Measurements from ENCODE around the gene CRIP2. TPM values are rescaled to one million over a fixed set of nuclear protein-coding genes. Genes with fewer than 3 reads are reported as not detected.

CRIP2 gene
- total and polyA plus RNA-seq, 2 experiments from 2014 or later, result 3.4 to 9.6 TPM

DNA sequence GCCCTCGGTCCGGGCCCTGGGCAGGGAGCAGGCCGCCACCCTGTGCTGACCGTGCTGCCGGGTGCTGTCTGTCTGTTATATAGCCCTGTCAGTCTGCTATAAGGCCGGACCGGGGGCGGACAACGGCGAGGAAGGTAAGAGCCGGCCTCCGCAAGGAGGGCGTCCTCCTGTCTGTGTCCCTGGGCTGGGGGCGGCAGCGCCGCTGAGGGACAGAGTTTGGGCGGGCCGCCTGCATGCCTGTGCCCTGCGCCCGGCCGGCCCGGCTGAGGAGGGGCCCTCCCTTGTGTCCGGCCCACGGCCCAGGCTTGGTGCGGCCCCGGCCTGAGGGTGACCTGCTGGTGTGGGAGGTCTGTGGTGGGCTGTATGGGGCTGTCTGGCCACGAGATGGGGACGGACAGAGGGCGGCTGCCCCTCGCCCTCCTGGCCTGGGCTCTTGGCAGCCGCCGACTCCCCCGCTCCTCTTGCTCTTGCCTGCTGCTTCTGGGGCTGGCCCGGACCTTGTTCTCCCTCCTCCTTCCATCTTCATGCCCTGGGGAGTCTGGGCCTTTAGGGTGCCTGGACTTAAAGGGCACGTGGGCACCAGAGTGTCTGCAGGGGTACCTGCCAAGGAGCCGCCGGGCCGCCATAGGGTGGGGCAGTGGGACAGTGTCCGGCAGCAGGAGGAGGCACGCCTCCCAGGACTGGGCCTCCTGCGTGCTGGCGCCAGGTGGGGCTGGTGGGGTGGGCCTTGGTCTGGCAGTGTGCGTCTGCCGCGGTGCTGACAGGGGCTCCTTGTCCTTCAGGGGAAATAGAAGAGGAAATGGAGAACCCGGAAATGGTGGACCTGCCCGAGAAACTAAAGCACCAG lies 25.1 kb upstream of the CRIP2 start:
- H3K4me2 ChIP-seq, result no peak overlapping the region
- Mint-ChIP-seq H3K4me3 (no peak overlapping the region), H3K9me3 (no peaks in the 10 kb centered on the region), H3K27ac (no peak overlapping the region), H3K36me3 (ENCODE audit: low read depth) (peaks cover 39% of the 10 kb centered on the region), H3K4me1 (0 out of 3 replicates have a peak, but pooled peaks cover 3% of the 10 kb centered on the region), H3K27me3 (ENCODE audit: insufficient read depth, low read depth, poor library complexity) (peaks cover 13% of the 10 kb centered on the region)
- no peak overlapping the region for H2AFZ ChIP-seq
- H3F3A ChIP-seq (replicated peaks; ENCODE audit: low read depth), result 0 out of 2 replicates have a peak, but pooled peaks cover 10% of the 10 kb centered on the region
- H3K27me3 ChIP-seq (ENCODE audit: insufficient read depth), result no peaks in the 10 kb centered on the region
- no peak overlapping the region for H3K4me3 ChIP-seq
- no peak for DNase-seq (ENCODE audit: low spot score)
- peaks cover 16% of the 10 kb centered on the region for H4K20me1 ChIP-seq (replicated peaks; ENCODE audit: insufficient read depth)
- ATAC-seq, result no peak
- H3K79me2 ChIP-seq (replicated peaks; ENCODE audit: insufficient read depth), result peaks cover 5% of the 10 kb centered on the region; the same call in 1 of the 2 replicates
- H3K4me1 ChIP-seq (ENCODE audit: insufficient read depth), result no peaks in the 10 kb centered on the region
- H3K36me3 ChIP-seq (ENCODE audit: insufficient read depth), result peaks cover 10% of the 10 kb centered on the region
- H3K27ac ChIP-seq (ENCODE audit: low read depth), result no peak overlapping the region
- H3K9me2 ChIP-seq (ENCODE audit: insufficient read depth), result no peaks in the 10 kb centered on the region
- TF ChIP-seq, protein P1, sequence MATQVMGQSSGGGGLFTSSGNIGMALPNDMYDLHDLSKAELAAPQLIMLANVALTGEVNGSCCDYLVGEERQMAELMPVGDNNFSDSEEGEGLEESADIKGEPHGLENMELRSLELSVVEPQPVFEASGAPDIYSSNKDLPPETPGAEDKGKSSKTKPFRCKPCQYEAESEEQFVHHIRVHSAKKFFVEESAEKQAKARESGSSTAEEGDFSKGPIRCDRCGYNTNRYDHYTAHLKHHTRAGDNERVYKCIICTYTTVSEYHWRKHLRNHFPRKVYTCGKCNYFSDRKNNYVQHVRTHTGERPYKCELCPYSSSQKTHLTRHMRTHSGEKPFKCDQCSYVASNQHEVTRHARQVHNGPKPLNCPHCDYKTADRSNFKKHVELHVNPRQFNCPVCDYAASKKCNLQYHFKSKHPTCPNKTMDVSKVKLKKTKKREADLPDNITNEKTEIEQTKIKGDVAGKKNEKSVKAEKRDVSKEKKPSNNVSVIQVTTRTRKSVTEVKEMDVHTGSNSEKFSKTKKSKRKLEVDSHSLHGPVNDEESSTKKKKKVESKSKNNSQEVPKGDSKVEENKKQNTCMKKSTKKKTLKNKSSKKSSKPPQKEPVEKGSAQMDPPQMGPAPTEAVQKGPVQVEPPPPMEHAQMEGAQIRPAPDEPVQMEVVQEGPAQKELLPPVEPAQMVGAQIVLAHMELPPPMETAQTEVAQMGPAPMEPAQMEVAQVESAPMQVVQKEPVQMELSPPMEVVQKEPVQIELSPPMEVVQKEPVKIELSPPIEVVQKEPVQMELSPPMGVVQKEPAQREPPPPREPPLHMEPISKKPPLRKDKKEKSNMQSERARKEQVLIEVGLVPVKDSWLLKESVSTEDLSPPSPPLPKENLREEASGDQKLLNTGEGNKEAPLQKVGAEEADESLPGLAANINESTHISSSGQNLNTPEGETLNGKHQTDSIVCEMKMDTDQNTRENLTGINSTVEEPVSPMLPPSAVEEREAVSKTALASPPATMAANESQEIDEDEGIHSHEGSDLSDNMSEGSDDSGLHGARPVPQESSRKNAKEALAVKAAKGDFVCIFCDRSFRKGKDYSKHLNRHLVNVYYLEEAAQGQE (IDR thresholded peaks at IDR 0.05; ENCODE audit: unreplicated experiment), result no peak
- TF ChIP-seq EZH2phosphoT487 (IDR thresholded peaks at IDR 0.05; ENCODE audit: unreplicated experiment) (no peak), ZNF331 (CRISPR knock-in tag; IDR thresholded peaks at IDR 0.05; ENCODE audit: low read depth) (no peak), NANOG (IDR thresholded peaks at IDR 0.05; ENCODE audit: borderline replicate concordance) (no peak), STAT1 (IDR thresholded peaks at IDR 0.05; ENCODE audit: unreplicated experiment) (no peak), EZH2 (IDR thresholded peaks at IDR 0.05; ENCODE audit: low read depth, unreplicated experiment) (no peak)
- TF ChIP-seq, protein P2, sequence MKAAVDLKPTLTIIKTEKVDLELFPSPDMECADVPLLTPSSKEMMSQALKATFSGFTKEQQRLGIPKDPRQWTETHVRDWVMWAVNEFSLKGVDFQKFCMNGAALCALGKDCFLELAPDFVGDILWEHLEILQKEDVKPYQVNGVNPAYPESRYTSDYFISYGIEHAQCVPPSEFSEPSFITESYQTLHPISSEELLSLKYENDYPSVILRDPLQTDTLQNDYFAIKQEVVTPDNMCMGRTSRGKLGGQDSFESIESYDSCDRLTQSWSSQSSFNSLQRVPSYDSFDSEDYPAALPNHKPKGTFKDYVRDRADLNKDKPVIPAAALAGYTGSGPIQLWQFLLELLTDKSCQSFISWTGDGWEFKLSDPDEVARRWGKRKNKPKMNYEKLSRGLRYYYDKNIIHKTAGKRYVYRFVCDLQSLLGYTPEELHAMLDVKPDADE (IDR thresholded peaks at IDR 0.05), result no peak

DNA sequence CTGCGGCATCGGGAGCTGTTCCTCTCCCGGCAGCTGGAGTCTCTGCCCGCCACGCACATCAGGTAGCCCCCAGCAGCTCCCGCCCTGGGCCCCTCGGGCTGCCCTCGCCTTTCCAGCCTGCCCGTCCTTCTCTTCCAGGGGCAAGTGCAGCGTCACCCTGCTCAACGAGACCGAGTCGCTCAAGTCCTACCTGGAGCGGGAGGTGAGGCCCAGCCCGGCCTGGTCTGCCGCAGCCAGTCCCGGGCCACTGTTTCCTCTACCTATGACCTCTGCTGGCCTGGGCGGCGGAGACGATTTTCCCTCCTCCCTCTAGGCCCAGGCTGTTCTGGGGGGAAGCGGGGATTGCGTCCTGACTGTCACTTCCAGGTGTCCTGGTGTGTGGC lies 24.5 kb upstream of the CRIP2 start:
- ATAC-seq, result no peak
- Histone ChIP-seq H3K4me1 (ENCODE audit: insufficient read depth) (no peaks in the 10 kb centered on the region), H4K20me1 (replicated peaks; ENCODE audit: insufficient read depth) (peaks cover 13% of the 10 kb centered on the region), H3K27me3 (ENCODE audit: insufficient read depth) (no peaks in the 10 kb centered on the region), H3K4me2 (no peak overlapping the region), H3K79me2 (replicated peaks; ENCODE audit: insufficient read depth) (peaks cover 5% of the 10 kb centered on the region; the same call in 1 of the 2 replicates), H3K4me3 (no peak overlapping the region), H3F3A (replicated peaks; ENCODE audit: low read depth) (0 out of 2 replicates have a peak, but pooled peaks cover 10% of the 10 kb centered on the region), H3K27ac (ENCODE audit: low read depth) (no peak overlapping the region), H2AFZ (no peak overlapping the region), H3K36me3 (ENCODE audit: insufficient read depth) (peaks cover 10% of the 10 kb centered on the region), H3K9me2 (ENCODE audit: insufficient read depth) (no peaks in the 10 kb centered on the region)
- peaks cover 13% of the 10 kb centered on the region for H3K27me3 Mint-ChIP-seq (ENCODE audit: insufficient read depth, low read depth, poor library complexity)
- no peak overlapping the region for H3K4me3 Mint-ChIP-seq
- 0 out of 3 replicates have a peak, but pooled peaks cover 3% of the 10 kb centered on the region for H3K4me1 Mint-ChIP-seq
- H3K36me3 Mint-ChIP-seq (ENCODE audit: low read depth), result peaks cover 43% of the 10 kb centered on the region
- H3K9me3 Mint-ChIP-seq, result no peaks in the 10 kb centered on the region
- H3K27ac Mint-ChIP-seq, result no peak overlapping the region
- DNase-seq (ENCODE audit: low spot score), result no peak
- TF ChIP-seq NANOG (IDR thresholded peaks at IDR 0.05; ENCODE audit: borderline replicate concordance) (no peak), POLR2AphosphoS5 (IDR thresholded peaks at IDR 0.05; ENCODE audit: low read depth) (no peak), JUNB (IDR thresholded peaks at IDR 0.05; ENCODE audit: unreplicated experiment) (no peak)
- TF ChIP-seq, protein P3, sequence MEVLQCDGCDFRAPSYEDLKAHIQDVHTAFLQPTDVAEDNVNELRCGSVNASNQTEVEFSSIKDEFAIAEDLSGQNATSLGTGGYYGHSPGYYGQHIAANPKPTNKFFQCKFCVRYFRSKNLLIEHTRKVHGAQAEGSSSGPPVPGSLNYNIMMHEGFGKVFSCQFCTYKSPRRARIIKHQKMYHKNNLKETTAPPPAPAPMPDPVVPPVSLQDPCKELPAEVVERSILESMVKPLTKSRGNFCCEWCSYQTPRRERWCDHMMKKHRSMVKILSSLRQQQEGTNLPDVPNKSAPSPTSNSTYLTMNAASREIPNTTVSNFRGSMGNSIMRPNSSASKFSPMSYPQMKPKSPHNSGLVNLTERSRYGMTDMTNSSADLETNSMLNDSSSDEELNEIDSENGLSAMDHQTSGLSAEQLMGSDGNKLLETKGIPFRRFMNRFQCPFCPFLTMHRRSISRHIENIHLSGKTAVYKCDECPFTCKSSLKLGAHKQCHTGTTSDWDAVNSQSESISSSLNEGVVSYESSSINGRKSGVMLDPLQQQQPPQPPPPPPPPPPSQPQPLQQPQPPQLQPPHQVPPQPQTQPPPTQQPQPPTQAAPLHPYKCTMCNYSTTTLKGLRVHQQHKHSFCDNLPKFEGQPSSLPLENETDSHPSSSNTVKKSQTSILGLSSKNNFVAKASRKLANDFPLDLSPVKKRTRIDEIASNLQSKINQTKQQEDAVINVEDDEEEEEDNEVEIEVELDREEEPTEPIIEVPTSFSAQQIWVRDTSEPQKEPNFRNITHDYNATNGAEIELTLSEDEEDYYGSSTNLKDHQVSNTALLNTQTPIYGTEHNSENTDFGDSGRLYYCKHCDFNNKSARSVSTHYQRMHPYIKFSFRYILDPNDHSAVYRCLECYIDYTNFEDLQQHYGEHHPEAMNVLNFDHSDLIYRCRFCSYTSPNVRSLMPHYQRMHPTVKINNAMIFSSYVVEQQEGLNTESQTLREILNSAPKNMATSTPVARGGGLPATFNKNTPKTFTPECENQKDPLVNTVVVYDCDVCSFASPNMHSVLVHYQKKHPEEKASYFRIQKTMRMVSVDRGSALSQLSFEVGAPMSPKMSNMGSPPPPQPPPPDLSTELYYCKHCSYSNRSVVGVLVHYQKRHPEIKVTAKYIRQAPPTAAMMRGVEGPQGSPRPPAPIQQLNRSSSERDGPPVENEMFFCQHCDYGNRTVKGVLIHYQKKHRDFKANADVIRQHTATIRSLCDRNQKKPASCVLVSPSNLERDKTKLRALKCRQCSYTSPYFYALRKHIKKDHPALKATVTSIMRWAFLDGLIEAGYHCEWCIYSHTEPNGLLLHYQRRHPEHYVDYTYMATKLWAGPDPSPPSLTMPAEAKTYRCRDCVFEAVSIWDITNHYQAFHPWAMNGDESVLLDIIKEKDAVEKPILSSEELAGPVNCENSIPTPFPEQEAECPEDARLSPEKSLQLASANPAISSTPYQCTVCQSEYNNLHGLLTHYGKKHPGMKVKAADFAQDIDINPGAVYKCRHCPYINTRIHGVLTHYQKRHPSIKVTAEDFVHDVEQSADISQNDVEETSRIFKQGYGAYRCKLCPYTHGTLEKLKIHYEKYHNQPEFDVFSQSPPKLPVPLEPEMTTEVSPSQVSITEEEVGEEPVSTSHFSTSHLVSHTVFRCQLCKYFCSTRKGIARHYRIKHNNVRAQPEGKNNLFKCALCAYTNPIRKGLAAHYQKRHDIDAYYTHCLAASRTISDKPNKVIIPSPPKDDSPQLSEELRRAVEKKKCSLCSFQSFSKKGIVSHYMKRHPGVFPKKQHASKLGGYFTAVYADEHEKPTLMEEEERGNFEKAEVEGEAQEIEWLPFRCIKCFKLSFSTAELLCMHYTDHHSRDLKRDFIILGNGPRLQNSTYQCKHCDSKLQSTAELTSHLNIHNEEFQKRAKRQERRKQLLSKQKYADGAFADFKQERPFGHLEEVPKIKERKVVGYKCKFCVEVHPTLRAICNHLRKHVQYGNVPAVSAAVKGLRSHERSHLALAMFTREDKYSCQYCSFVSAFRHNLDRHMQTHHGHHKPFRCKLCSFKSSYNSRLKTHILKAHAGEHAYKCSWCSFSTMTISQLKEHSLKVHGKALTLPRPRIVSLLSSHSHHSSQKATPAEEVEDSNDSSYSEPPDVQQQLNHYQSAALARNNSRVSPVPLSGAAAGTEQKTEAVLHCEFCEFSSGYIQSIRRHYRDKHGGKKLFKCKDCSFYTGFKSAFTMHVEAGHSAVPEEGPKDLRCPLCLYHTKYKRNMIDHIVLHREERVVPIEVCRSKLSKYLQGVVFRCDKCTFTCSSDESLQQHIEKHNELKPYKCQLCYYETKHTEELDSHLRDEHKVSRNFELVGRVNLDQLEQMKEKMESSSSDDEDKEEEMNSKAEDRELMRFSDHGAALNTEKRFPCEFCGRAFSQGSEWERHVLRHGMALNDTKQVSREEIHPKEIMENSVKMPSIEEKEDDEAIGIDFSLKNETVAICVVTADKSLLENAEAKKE (CRISPR knock-in tag; IDR thresholded peaks at IDR 0.05), result no peak

All from GM23338 (cell line).